Naive thymus-derived CD4-positive, alpha-beta T cell (primary cell): Measurements from ENCODE around the gene KDM4C. TPM values are rescaled to one million over a fixed set of nuclear protein-coding genes. Genes with fewer than 3 reads are reported as not detected.

ENCODE experiments used
- ATAC-seq: fragments of 150-1000 bp; cut with Tn5 transposase; 2 replicates; pipeline ENCODE4 v1.10.0; 2021; ENCODE audit warnings: mild to moderate bottlenecking, moderate library complexity
- CTCF ChIA-PET: fragments of 350-600 bp; sonication (Branson Sonifier 250); formaldehyde crosslinking; loops from one replicate; lab custom pipeline; 2021; ENCODE audit warnings: antibody characterized with exemption; lab: Charles Lee
- POLR2A ChIA-PET: fragments of 350-600 bp; sonication (Branson Sonifier 250); formaldehyde crosslinking; loops from one replicate; lab custom pipeline; 2021; ENCODE audit warnings: antibody characterized with exemption, inconsistent platforms; lab: Charles Lee
- DNase-seq, 9 donors: peaks; one replicate each; pipeline versions ENCODE4 v3.0.0 to v3.0.0-alpha.2; 2020 to 2022; ENCODE audit warnings: mixed read lengths in 1 of 9
- H3K27ac ChIP-seq: one replicate; pipeline ENCODE4 v1.7.0; 2013; ENCODE audit warnings: mild to moderate bottlenecking, low read depth, low read length, moderate library complexity
- H3K27me3 ChIP-seq, 2 donors: one replicate each; pipeline ENCODE4 v1.7.0; 2013; ENCODE audit warnings: low read length in 2 of 2, mild to moderate bottlenecking in 2 of 2, moderate library complexity in 2 of 2; ENCODE audit not compliant: control insufficient read depth in 2 of 2, insufficient read depth in 2 of 2
- H3K36me3 ChIP-seq, 3 experiments: 1 replicate in 2 of 3; 2 replicates in 1 of 3; pipeline ENCODE4 v1.7.0; 2013; ENCODE audit warnings: low read length in 3 of 3, mild to moderate bottlenecking in 3 of 3, moderate library complexity in 1 of 3; ENCODE audit not compliant: insufficient read depth in 3 of 3, control insufficient read depth in 2 of 3
- H3K4me1 ChIP-seq, 2 donors: one replicate each; pipeline ENCODE4 v1.7.0; 2013; ENCODE audit warnings: low read length in 2 of 2, mild to moderate bottlenecking in 2 of 2, moderate library complexity in 1 of 2; ENCODE audit not compliant: control insufficient read depth in 2 of 2, insufficient read depth in 2 of 2
- H3K4me3 ChIP-seq: 2 replicates; pipeline ENCODE4 v1.7.0; 2013; ENCODE audit warnings: mild to moderate bottlenecking, low read length
- H3K9me3 ChIP-seq, 3 experiments: 1 replicate in 2 of 3; 2 replicates in 1 of 3; pipeline ENCODE4 v1.7.0; 2013; ENCODE audit warnings: low read length in 3 of 3; ENCODE audit not compliant: control insufficient read depth in 2 of 3
- H3K27ac Mint-ChIP-seq, 9 donors: one replicate each; pipeline ENCODE4 v1.8.0; 2020 to 2022; ENCODE audit warnings: mixed read lengths in 9 of 9, mild to moderate bottlenecking in 8 of 9, moderate library complexity in 5 of 9, inconsistent platforms in 2 of 9
- H3K27me3 Mint-ChIP-seq, 5 donors: one replicate each; pipeline ENCODE4 v1.8.0; 2021 to 2022; ENCODE audit warnings: mixed read lengths in 5 of 5, mild to moderate bottlenecking in 1 of 5
- H3K36me3 Mint-ChIP-seq, 5 donors: one replicate each; pipeline ENCODE4 v1.8.0; 2020 to 2022; ENCODE audit warnings: mixed read lengths in 5 of 5, mild to moderate bottlenecking in 3 of 5, inconsistent platforms in 1 of 5
- H3K4me1 Mint-ChIP-seq, 7 donors: one replicate each; pipeline ENCODE4 v1.8.0; 2020 to 2022; ENCODE audit warnings: mixed read lengths in 7 of 7, mild to moderate bottlenecking in 3 of 7, inconsistent platforms in 1 of 7
- H3K4me3 Mint-ChIP-seq, 10 donors: one replicate each; pipeline ENCODE4 v1.8.0; 2020 to 2022; ENCODE audit warnings: mild to moderate bottlenecking in 10 of 10, mixed read lengths in 10 of 10, moderate library complexity in 6 of 10, inconsistent platforms in 2 of 10
- H3K9me3 Mint-ChIP-seq, 11 donors: one replicate each; pipeline ENCODE4 v1.8.0; 2020 to 2022; ENCODE audit warnings: mixed read lengths in 11 of 11, mild to moderate bottlenecking in 4 of 11, inconsistent platforms in 1 of 11, moderate library complexity in 1 of 11
- intact Hi-C, 2 donors: fragments of 100-400 bp; cut with micrococcal nuclease; formaldehyde crosslinking; loops; one replicate each; pipeline ENCODE4 v1.15.1; 2023
- polyA plus RNA-seq, 2 donors: library from polyadenylated mRNA; unstranded; fragments of 300-500 nt; fragmentation: Illumina TruSeq; gene quantifications; one replicate each; pipeline ENCODE4 v1.2.3, GENCODE V29; 2021
- total RNA-seq, 6 experiments: library from RNA in 5 of 6; stranded (reverse) in 5 of 6; gene quantifications; 1 replicate in 5 of 6; 2 replicates in 1 of 6; pipeline ENCODE4 v1.2.3 and lab custom pipeline; 2021 to 2026

Gene KDM4C
- total and polyA plus RNA-seq, 7 experiments from 2014 or later = 38.5 to 100 (median 91.3) TPM

- DNase-seq (no peak), ATAC-seq (no peak)
- no peak overlapping the region for H3K4me3 Mint-ChIP-seq
- H3K36me3 Mint-ChIP-seq = peaks cover 0 to 21% (median 6%) of the 10 kb centered on the region in 5 donors
- intact Hi-C loops = no loop called here
- H3K27me3 ChIP-seq = no peaks in the 10 kb centered on the region
- no peaks in the 10 kb centered on the region for H3K9me3 ChIP-seq
- no peak overlapping the region for H3K27ac ChIP-seq
- no peaks in the 10 kb centered on the region for H3K36me3 ChIP-seq
- no peak overlapping the region for H3K4me3 ChIP-seq
- H3K27ac Mint-ChIP-seq = no peak overlapping the region
- no peaks in the 10 kb centered on the region for H3K4me1 Mint-ChIP-seq
- no peaks in the 10 kb centered on the region for H3K4me1 ChIP-seq
- ChIA-PET CTCF (no interaction called here), POLR2A (no interaction called here)
- H3K9me3 Mint-ChIP-seq = peaks cover 4 to 39% (median 19%) of the 10 kb centered on the region in 11 donors
- H3K27me3 Mint-ChIP-seq = peaks cover 0 to 3% (median 0%) of the 10 kb centered on the region in 5 donors
Observed at GRCh38 chr9:7192266-7192665, 434.5 kb downstream of the KDM4C start.

GRCh38 chr9:7195526-7195925 is 437.8 kb downstream of the KDM4C start:
- ChIA-PET POLR2A (no interaction called here), CTCF (no interaction called here)
- Histone ChIP-seq H3K4me3 (no peak overlapping the region), H3K27me3 (no peaks in the 10 kb centered on the region), H3K36me3 (no peaks in the 10 kb centered on the region), H3K27ac (no peak overlapping the region), H3K4me1 (no peaks in the 10 kb centered on the region), H3K9me3 (no peaks in the 10 kb centered on the region)
- Mint-ChIP-seq H3K4me1 (no peaks in the 10 kb centered on the region), H3K9me3 (peaks cover 3 to 17% (median 5%) of the 10 kb centered on the region in 11 donors), H3K36me3 (peaks cover 0 to 11% (median under 1%) of the 10 kb centered on the region in 5 donors), H3K4me3 (no peak overlapping the region), H3K27ac (no peak overlapping the region), H3K27me3 (peaks cover 0 to 3% (median 0%) of the 10 kb centered on the region in 5 donors)
- ATAC-seq (no peak), DNase-seq (no peak)
- intact Hi-C loops = no loop called here

GRCh38 chr9:7196467-7196866 is 438.7 kb downstream of the KDM4C start:
- Mint-ChIP-seq H3K27ac (no peak overlapping the region), H3K4me1 (no peaks in the 10 kb centered on the region), H3K27me3 (peaks cover 0 to 3% (median 0%) of the 10 kb centered on the region in 5 donors), H3K36me3 (peaks cover 0 to 8% (median 0%) of the 10 kb centered on the region in 5 donors), H3K4me3 (no peak overlapping the region), H3K9me3 (peaks cover 0 to 10% (median 0%) of the 10 kb centered on the region in 11 donors)
- ChIA-PET CTCF (no interaction called here), POLR2A (no interaction called here)
- Histone ChIP-seq H3K27me3 (no peaks in the 10 kb centered on the region), H3K4me1 (no peaks in the 10 kb centered on the region), H3K27ac (no peak overlapping the region), H3K9me3 (no peaks in the 10 kb centered on the region), H3K36me3 (no peaks in the 10 kb centered on the region), H3K4me3 (no peak overlapping the region)
- intact Hi-C loops = no loop called here
- ATAC-seq = no peak
- DNase-seq = no peak

GRCh38 chr9:7201196-7201595 is 443.4 kb downstream of the KDM4C start:
- Mint-ChIP-seq H3K4me1 (peaks cover 0 to 4% (median 0%) of the 10 kb centered on the region in 7 donors), H3K27me3 (peaks cover 0 to 7% (median 0%) of the 10 kb centered on the region in 5 donors), H3K9me3 (peaks cover 0 to 1% (median 0%) of the 10 kb centered on the region in 11 donors), H3K27ac (no peak overlapping the region), H3K4me3 (no peak overlapping the region), H3K36me3 (peaks cover 0 to 8% (median 0%) of the 10 kb centered on the region in 5 donors)
- DNase-seq (no peak), ATAC-seq (no peak)
- no peaks in the 10 kb centered on the region for H3K36me3 ChIP-seq
- POLR2A ChIA-PET = no interaction called here
- no peaks in the 10 kb centered on the region for H3K27me3 ChIP-seq
- CTCF ChIA-PET = no interaction called here
- H3K4me3 ChIP-seq = no peak overlapping the region
- H3K27ac ChIP-seq = no peak overlapping the region
- intact Hi-C loops = no loop called here
- no peaks in the 10 kb centered on the region for H3K9me3 ChIP-seq
- H3K4me1 ChIP-seq = no peaks in the 10 kb centered on the region

GRCh38 chr9:7205806-7206205 is 448.0 kb downstream of the KDM4C start:
- Mint-ChIP-seq H3K4me1 (peaks cover 0 to 4% (median 0%) of the 10 kb centered on the region in 7 donors), H3K27ac (no peak overlapping the region), H3K27me3 (peaks cover 0 to 23% (median 0%) of the 10 kb centered on the region in 5 donors), H3K9me3 (no peaks in the 10 kb centered on the region), H3K36me3 (peaks cover 0 to 7% (median 0%) of the 10 kb centered on the region in 5 donors), H3K4me3 (no peak overlapping the region)
- ATAC-seq (no peak), DNase-seq (no peak)
- intact Hi-C loops = no loop called here
- no peak overlapping the region for H3K27ac ChIP-seq
- H3K27me3 ChIP-seq = no peaks in the 10 kb centered on the region
- H3K36me3 ChIP-seq = no peaks in the 10 kb centered on the region
- H3K4me1 ChIP-seq = no peaks in the 10 kb centered on the region
- H3K4me3 ChIP-seq = no peak overlapping the region
- no peaks in the 10 kb centered on the region for H3K9me3 ChIP-seq
- POLR2A ChIA-PET = no interaction called here
- CTCF ChIA-PET = no interaction called here

- CTCF ChIA-PET = no interaction called here
- Mint-ChIP-seq H3K27me3 (peaks cover 0 to 24% (median 0%) of the 10 kb centered on the region in 5 donors), H3K27ac (no peak overlapping the region), H3K36me3 (peaks cover 0 to 5% (median 0%) of the 10 kb centered on the region in 5 donors), H3K4me1 (peaks cover 0 to 4% (median 0%) of the 10 kb centered on the region in 7 donors), H3K4me3 (no peak overlapping the region), H3K9me3 (no peaks in the 10 kb centered on the region)
- H3K27ac ChIP-seq = no peak overlapping the region
- H3K27me3 ChIP-seq = no peaks in the 10 kb centered on the region
- DNase-seq (no peak), ATAC-seq (no peak)
- intact Hi-C loops = no loop called here
- no peaks in the 10 kb centered on the region for H3K4me1 ChIP-seq
- H3K36me3 ChIP-seq = no peaks in the 10 kb centered on the region
- POLR2A ChIA-PET = no interaction called here
- H3K4me3 ChIP-seq = no peak overlapping the region
- no peaks in the 10 kb centered on the region for H3K9me3 ChIP-seq
Observed at GRCh38 chr9:7206221-7206758, 448.5 kb downstream of the KDM4C start.
